CD4-positive, alpha-beta memory T cell (primary cell): ENCODE measurements around the gene S100A14. TPM values are rescaled to one million over a fixed set of nuclear protein-coding genes. Genes with fewer than 3 reads are reported as not detected.

Experiments
- CTCF ChIA-PET: fragments of 350-600 bp; sonication (Branson Sonifier 250); formaldehyde crosslinking; loops from one replicate; lab custom pipeline; 2021; ENCODE audit warnings: inconsistent platforms; ENCODE audit not compliant: partially characterized antibody; lab: Charles Lee
- POLR2A ChIA-PET: fragments of 350-600 bp; sonication (Branson Sonifier 250); formaldehyde crosslinking; loops from one replicate; lab custom pipeline; 2021; ENCODE audit not compliant: partially characterized antibody; lab: Charles Lee
- DNase-seq, 5 donors: peaks; one replicate each; pipeline versions ENCODE4 v3.0.0 to v3.0.0-alpha.2; 2020 to 2022; ENCODE audit warnings: mixed read lengths in 1 of 5
- H3K27ac ChIP-seq: one replicate; pipeline ENCODE4 v1.7.0; 2013; ENCODE audit warnings: low read depth, low read length
- H3K27me3 ChIP-seq: 2 replicates; pipeline ENCODE4 v1.7.0; 2013; ENCODE audit warnings: mild to moderate bottlenecking, low read length, moderate library complexity; ENCODE audit not compliant: insufficient read depth
- H3K36me3 ChIP-seq: 2 replicates; pipeline ENCODE4 v1.7.0; 2013; ENCODE audit warnings: mild to moderate bottlenecking, low read length, moderate library complexity; ENCODE audit not compliant: insufficient read depth
- H3K4me1 ChIP-seq: 2 replicates; pipeline ENCODE4 v1.7.0; 2013; ENCODE audit warnings: mild to moderate bottlenecking, low read length, moderate library complexity; ENCODE audit not compliant: insufficient read depth
- H3K4me3 ChIP-seq, 2 donors: one replicate each; pipeline ENCODE4 v1.7.0; 2013; ENCODE audit warnings: low read length in 2 of 2, mild to moderate bottlenecking in 1 of 2
- H3K9me3 ChIP-seq, 2 donors: one replicate each; pipeline ENCODE4 v1.7.0; 2013; ENCODE audit warnings: low read length in 2 of 2, control low read depth in 1 of 2; ENCODE audit not compliant: control insufficient read depth in 1 of 2
- H3K27ac Mint-ChIP-seq, 7 donors: one replicate each; pipeline ENCODE4 v1.8.0; 2020 to 2021; ENCODE audit warnings: mixed read lengths in 7 of 7, mild to moderate bottlenecking in 6 of 7, inconsistent platforms in 3 of 7, moderate library complexity in 3 of 7
- H3K27me3 Mint-ChIP-seq, 2 donors: one replicate each; pipeline ENCODE4 v1.8.0; 2020 to 2021; ENCODE audit warnings: mixed read lengths in 2 of 2
- H3K36me3 Mint-ChIP-seq, 2 donors: one replicate each; pipeline ENCODE4 v1.8.0; 2020 to 2021; ENCODE audit warnings: mixed read lengths in 2 of 2, inconsistent platforms in 1 of 2, mild to moderate bottlenecking in 1 of 2
- H3K4me1 Mint-ChIP-seq, 4 donors: one replicate each; pipeline ENCODE4 v1.8.0; 2020 to 2021; ENCODE audit warnings: mixed read lengths in 4 of 4, mild to moderate bottlenecking in 1 of 4
- H3K4me3 Mint-ChIP-seq, 8 donors: one replicate each; pipeline ENCODE4 v1.8.0; 2020 to 2021; ENCODE audit warnings: mixed read lengths in 8 of 8, mild to moderate bottlenecking in 7 of 8, moderate library complexity in 6 of 8, inconsistent platforms in 3 of 8
- H3K9me3 Mint-ChIP-seq, 8 donors: one replicate each; pipeline ENCODE4 v1.8.0; 2020 to 2021; ENCODE audit warnings: mixed read lengths in 8 of 8, mild to moderate bottlenecking in 5 of 8, inconsistent platforms in 3 of 8, moderate library complexity in 1 of 8
- intact Hi-C: fragments of 100-400 bp; cut with micrococcal nuclease; formaldehyde crosslinking; loops from one replicate; pipeline ENCODE4 v1.15.1; 2023
- polyA plus RNA-seq, 2 donors: library from polyadenylated mRNA; unstranded; fragments of 300-500 nt; fragmentation: Illumina TruSeq; gene quantifications; one replicate each; pipeline ENCODE4 v1.2.3, GENCODE V29; 2021
- total RNA-seq, 2 experiments: library from RNA; stranded (reverse); gene quantifications; one replicate each; pipeline ENCODE4 v1.2.3, GENCODE V29; 2021

Gene S100A14
- total and polyA plus RNA-seq, 4 experiments from 2014 or later, result not detected

- DNase-seq, result peak in 1 of 5 donors; percentile 12
- POLR2A ChIA-PET, result no interaction called here
- Histone ChIP-seq H3K4me1 (peaks cover 8% of the 10 kb centered on the region), H3K4me3 (no peak overlapping the region), H3K27ac (no peak overlapping the region), H3K27me3 (no peaks in the 10 kb centered on the region), H3K9me3 (no peaks in the 10 kb centered on the region), H3K36me3 (no peaks in the 10 kb centered on the region)
- H3K4me1 Mint-ChIP-seq, result peaks cover 11 to 20% (median 15%) of the 10 kb centered on the region in 4 donors
- CTCF ChIA-PET, result interaction anchor here (2.5 to 3.5 kb wide), 3 partner anchors 10 to 118 kb away, joined by 5 to 12 read pairs (median 11); no protein-coding TSS in a partner anchor
- H3K36me3 Mint-ChIP-seq, result peaks cover 0 to 6% of the 10 kb centered on the region in 2 donors
- intact Hi-C loops, result no loop called here
- peaks cover 0 to 3% (median 0%) of the 10 kb centered on the region in 8 donors for H3K9me3 Mint-ChIP-seq
- H3K4me3 Mint-ChIP-seq, result no peak overlapping the region
- no peak overlapping the region for H3K27ac Mint-ChIP-seq
- H3K27me3 Mint-ChIP-seq, result peaks cover 0 to 3% of the 10 kb centered on the region in 2 donors
Measured at GRCh38 chr1:153629343-153629665, 13.2 kb upstream of the S100A14 start.

- CTCF ChIA-PET, result interaction anchor here (1.8 to 3.5 kb wide), 4 partner anchors 9 to 118 kb away, joined by 4 to 12 read pairs (median 8); no protein-coding TSS in a partner anchor
- no peak overlapping the region for H3K27ac Mint-ChIP-seq
- POLR2A ChIA-PET, result no interaction called here
Measured at GRCh38 chr1:153628638-153629342, 12.7 kb upstream of the S100A14 start.

GRCh38 chr1:153627715-153628626, 11.8 kb upstream of the S100A14 start, which contains the start of gene S100A1:
TSS of gene S100A1 (plus strand) at chr1:153628434. CDS start at chr1:153630522, 2,088 bp downstream.
- POLR2A ChIA-PET, result no interaction called here
- H3K9me3 ChIP-seq, result no peaks in the 10 kb centered on the region
- H3K4me1 ChIP-seq, result peaks cover 1% of the 10 kb centered on the region
- intact Hi-C loops, result no loop called here
- CTCF ChIA-PET, result interaction anchor here (1.8 to 3.5 kb wide), 4 partner anchors 8 to 117 kb away, joined by 4 to 12 read pairs (median 8); no protein-coding TSS in a partner anchor
- Mint-ChIP-seq H3K4me3 (no peak within 1 kb of the TSS), H3K36me3 (no peaks in the 10 kb centered on the region), H3K4me1 (peaks cover 5 to 7% (median 7%) of the 10 kb centered on the region in 4 donors), H3K27ac (no peak within 1 kb of the TSS), H3K9me3 (peaks cover 0 to 2% (median 0%) of the 10 kb centered on the region in 8 donors), H3K27me3 (peaks cover 0 to 3% of the 10 kb centered on the region in 2 donors)
- no peaks in the 10 kb centered on the region for H3K36me3 ChIP-seq
- DNase-seq, result peak in 1 of 5 donors; percentile 24
- H3K27ac ChIP-seq, result no peak within 1 kb of the TSS
- no peaks in the 10 kb centered on the region for H3K27me3 ChIP-seq
- H3K4me3 ChIP-seq, result no peak within 1 kb of the TSS

More at GRCh38 chr1:153628638-153629342, 12.7 kb upstream of the S100A14 start:
- Histone ChIP-seq H3K36me3 (no peaks in the 10 kb centered on the region), H3K4me3 (no peak overlapping the region), H3K27me3 (no peaks in the 10 kb centered on the region), H3K4me1 (peaks cover 8% of the 10 kb centered on the region), H3K27ac (no peak overlapping the region), H3K9me3 (no peaks in the 10 kb centered on the region)
- DNase-seq, result peak in 1 of 5 donors; percentile 24
- H3K4me1 Mint-ChIP-seq, result peaks cover 11 to 15% (median 14%) of the 10 kb centered on the region in 4 donors
- H3K36me3 Mint-ChIP-seq, result peaks cover 0 to 1% of the 10 kb centered on the region in 2 donors
- no peak overlapping the region for H3K4me3 Mint-ChIP-seq
- H3K27me3 Mint-ChIP-seq, result peaks cover 0 to 3% of the 10 kb centered on the region in 2 donors
- intact Hi-C loops, result no loop called here
- H3K9me3 Mint-ChIP-seq, result peaks cover 0 to 3% (median 0%) of the 10 kb centered on the region in 8 donors

GRCh38 chr1:153626904-153627714, 11.0 kb upstream of the S100A14 start, which contains the start of gene S100A13:
TSS of gene S100A13 (minus strand) at chr1:153627505. CDS start at chr1:153626472, 1,033 bp downstream.
- H3K4me3 ChIP-seq, result no peak within 1 kb of the TSS
- ChIA-PET POLR2A (interaction anchor here (0.9 kb wide), 1 partner anchor 95 kb away, joined by 3 read pairs; no protein-coding TSS in a partner anchor), CTCF (interaction anchor here (1.8 to 3.5 kb wide), 3 partner anchors 13 to 116 kb away, joined by 4 to 12 read pairs (median 5); no protein-coding TSS in a partner anchor)
- intact Hi-C loops, result no loop called here
- H3K36me3 ChIP-seq, result no peaks in the 10 kb centered on the region
- no peaks in the 10 kb centered on the region for H3K4me1 ChIP-seq
- peaks cover 0 to 2% (median 0%) of the 10 kb centered on the region in 8 donors for H3K9me3 Mint-ChIP-seq
- no peaks in the 10 kb centered on the region for H3K36me3 Mint-ChIP-seq
- H3K27me3 ChIP-seq, result no peaks in the 10 kb centered on the region
- DNase-seq, result peak in 1 of 5 donors; percentile 18
- peaks cover 0 to 3% of the 10 kb centered on the region in 2 donors for H3K27me3 Mint-ChIP-seq
- no peaks in the 10 kb centered on the region for H3K9me3 ChIP-seq
- no peak within 1 kb of the TSS for H3K27ac ChIP-seq
- peak within 1 kb of the TSS in 2 of 8 donors; percentile 39 for H3K4me3 Mint-ChIP-seq
- H3K27ac Mint-ChIP-seq, result no peak within 1 kb of the TSS
- H3K4me1 Mint-ChIP-seq, result peaks cover 0 to 6% (median under 1%) of the 10 kb centered on the region in 4 donors

GRCh38 chr1:153626477-153626903, 10.4 kb upstream of the S100A14 start:
- intact Hi-C loops, result no loop called here
- no peak for DNase-seq
- no peaks in the 10 kb centered on the region for H3K36me3 Mint-ChIP-seq
- no peak overlapping the region for H3K27ac Mint-ChIP-seq
- H3K27me3 Mint-ChIP-seq, result peaks cover 0 to 3% of the 10 kb centered on the region in 2 donors
- POLR2A ChIA-PET, result interaction anchor here (0.9 kb wide), 1 partner anchor 94 kb away, joined by 3 read pairs; no protein-coding TSS in a partner anchor
- H3K4me1 Mint-ChIP-seq, result peaks cover 0 to 5% (median 0%) of the 10 kb centered on the region in 4 donors
- H3K27me3 ChIP-seq, result no peaks in the 10 kb centered on the region
- H3K27ac ChIP-seq, result no peak overlapping the region
- H3K9me3 Mint-ChIP-seq, result peaks cover 0 to 2% (median 0%) of the 10 kb centered on the region in 8 donors
- no peak overlapping the region for H3K4me3 Mint-ChIP-seq
- no peaks in the 10 kb centered on the region for H3K9me3 ChIP-seq
- CTCF ChIA-PET, result no interaction called here
- H3K4me3 ChIP-seq, result no peak overlapping the region
- no peaks in the 10 kb centered on the region for H3K4me1 ChIP-seq
- no peaks in the 10 kb centered on the region for H3K36me3 ChIP-seq

- H3K9me3 ChIP-seq, result no peaks in the 10 kb centered on the region
- H3K4me1 ChIP-seq, result no peaks in the 10 kb centered on the region
- Mint-ChIP-seq H3K27me3 (peaks cover 0 to 3% of the 10 kb centered on the region in 2 donors), H3K36me3 (no peaks in the 10 kb centered on the region), H3K27ac (no peak overlapping the region), H3K9me3 (peaks cover 0 to 2% (median 0%) of the 10 kb centered on the region in 8 donors), H3K4me1 (no peaks in the 10 kb centered on the region), H3K4me3 (no peak overlapping the region)
- intact Hi-C loops, result no loop called here
- POLR2A ChIA-PET, result no interaction called here
- peak in 1 of 5 donors; percentile 24 for DNase-seq
- H3K4me3 ChIP-seq, result no peak overlapping the region
- no peaks in the 10 kb centered on the region for H3K27me3 ChIP-seq
- no peak overlapping the region for H3K27ac ChIP-seq
- H3K36me3 ChIP-seq, result no peaks in the 10 kb centered on the region
- CTCF ChIA-PET, result no interaction called here
Measured at GRCh38 chr1:153624965-153625611, 9.0 kb upstream of the S100A14 start.
